Measurements from ENCODE around the gene ERBB2. TPM values are rescaled to one million over a fixed set of nuclear protein-coding genes. Genes with fewer than 3 reads are reported as not detected.

Gene ERBB2
- total RNA-seq, 1 experiment from 2014 or later = 216 TPM

GRCh38 chr17:39774047-39774446 is 74.2 kb downstream of the ERBB2 start:
- WGBS (ENCODE audit: extremely low coverage, insufficient read length, low lambda C conversion rate) = no CpG with 5 or more reads among the region's 4 CpGs
- no peaks in the 10 kb centered on the region for H3K36me3 Mint-ChIP-seq (ENCODE audit: insufficient read depth in 1 of 3, low read depth in 3 of 3)
- no peak for DNase-seq

More at GRCh38 chr17:39774047-39774446, 74.2 kb downstream of the ERBB2 start:
- H3K4me3 Mint-ChIP-seq = no peak overlapping the region
- no peak overlapping the region for H3K27ac Mint-ChIP-seq
- H3K9me3 ChIP-seq (ENCODE audit: control insufficient read depth, low read depth, low read length) = no peaks in the 10 kb centered on the region
- H3K23me2 ChIP-seq (ENCODE audit: insufficient read length, low read depth, low read length, poor library complexity, severe bottlenecking) = no peaks in the 10 kb centered on the region
- no peak overlapping the region for H2BK12ac ChIP-seq (ENCODE audit: insufficient read length, low read depth, low read length)
- no peaks in the 10 kb centered on the region for H3K4me1 ChIP-seq (ENCODE audit: insufficient read depth, low read length)
- H2BK15ac ChIP-seq (ENCODE audit: low read depth, low read length) = no peak overlapping the region
- H2BK20ac ChIP-seq (ENCODE audit: low read depth, low read length, poor library complexity, severe bottlenecking) = no peak overlapping the region
- no peaks in the 10 kb centered on the region; the same call in 1 of the 2 replicates for H3K27me3 Mint-ChIP-seq (ENCODE audit: low read depth)
- no peak overlapping the region for H3K4ac ChIP-seq (ENCODE audit: low read depth, low read length)
- H3K79me2 ChIP-seq (ENCODE audit: insufficient read depth, low read length) = no peaks in the 10 kb centered on the region
- no peak overlapping the region for H4K91ac ChIP-seq (ENCODE audit: insufficient read length, low read depth, low read length)
- H3K9ac ChIP-seq (ENCODE audit: extremely low read depth, insufficient read length, low read length) = no peak overlapping the region
- H3K79me1 ChIP-seq (ENCODE audit: insufficient read depth, low read depth, low read length, poor library complexity, severe bottlenecking) = no peaks in the 10 kb centered on the region
- H4K8ac ChIP-seq (replicated peaks; ENCODE audit: insufficient read length, low read depth, low read length) = no peak overlapping the region
- no peak overlapping the region for H3K27ac ChIP-seq (ENCODE audit: insufficient read length, low read depth, low read length)
- H3K56ac ChIP-seq (ENCODE audit: insufficient read length, low read depth, low read length) = no peak overlapping the region
- no peaks in the 10 kb centered on the region for H3K27me3 ChIP-seq (ENCODE audit: insufficient read depth, low read length)
- no peak overlapping the region for H3T11ph ChIP-seq (ENCODE audit: low read length)
- H4K5ac ChIP-seq (ENCODE audit: insufficient read length, low read depth, low read length) = no peak overlapping the region
- no peak overlapping the region for H2AFZ ChIP-seq (ENCODE audit: low read length)
- no peak overlapping the region for H2BK120ac ChIP-seq (ENCODE audit: low read depth, low read length, poor library complexity, severe bottlenecking)
- no peak overlapping the region for H2BK5ac ChIP-seq (ENCODE audit: insufficient read length, low read length)
- no peak overlapping the region for H3K23ac ChIP-seq (ENCODE audit: insufficient read length, low read depth, low read length)
- TF ChIP-seq CTCF (conservative IDR thresholded peaks at IDR 0.05) = no peak
- H3K4me2 ChIP-seq (ENCODE audit: insufficient read depth, insufficient read length, low read length) = no peak overlapping the region
- no peaks in the 10 kb centered on the region for H3K9me3 Mint-ChIP-seq
- no peak overlapping the region for H3K18ac ChIP-seq (ENCODE audit: insufficient read length, low read depth, low read length)
- no peak overlapping the region; the same call in 1 of the 2 replicates for H3K14ac ChIP-seq (ENCODE audit: insufficient read depth, low read length)
- H4K20me1 ChIP-seq (ENCODE audit: control insufficient read depth, insufficient read depth, insufficient read length) = no peaks in the 10 kb centered on the region
- H2AK5ac ChIP-seq (ENCODE audit: insufficient read length, low read length) = no peak overlapping the region
- peaks cover 7 to 12% of the 10 kb centered on the region in 2 experiments for H3K4me1 Mint-ChIP-seq
